ENCODE data around the gene HIVEP1. TPM values are rescaled to one million over a fixed set of nuclear protein-coding genes. Genes with fewer than 3 reads are reported as not detected.

Gene HIVEP1
- total RNA-seq, 1 experiment from 2014 or later, result 16.7 TPM

DNA sequence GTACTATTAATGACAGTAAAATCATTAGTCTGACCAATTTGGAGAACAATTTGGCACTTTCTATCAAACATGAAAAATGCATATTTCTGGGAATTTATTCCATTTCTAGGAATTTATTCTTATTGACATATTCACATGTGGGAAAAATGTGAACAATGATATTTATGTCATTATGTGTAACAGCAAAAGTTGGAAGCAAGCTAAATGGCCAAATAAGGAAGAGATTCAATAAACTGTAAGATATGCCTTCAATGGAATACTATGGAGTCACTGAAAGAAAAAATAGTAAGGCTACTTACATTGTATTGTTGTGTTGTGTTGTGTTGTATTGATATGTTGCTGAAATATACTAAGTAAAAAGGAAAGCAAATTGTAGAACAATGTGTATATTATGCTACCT lies 177.5 kb downstream of the HIVEP1 start:
- Histone ChIP-seq H3K27me3 (ENCODE audit: control insufficient read depth, insufficient read depth, low read length) (no peaks in the 10 kb centered on the region), H3K36me3 (ENCODE audit: control insufficient read depth, insufficient read depth, low read length) (no peaks in the 10 kb centered on the region), H3K27ac (ENCODE audit: low read length) (no peak overlapping the region), H3K4me3 (ENCODE audit: low read depth in 2 of 2, low read length in 2 of 2) (no peak overlapping the region), H3K9me3 (ENCODE audit: control insufficient read depth, insufficient read depth, low read depth, low read length) (no peaks in the 10 kb centered on the region), H3K4me1 (ENCODE audit: control insufficient read depth, insufficient read depth, low read length) (no peaks in the 10 kb centered on the region)
- no peak for DNase-seq (ENCODE audit: low read depth, low spot score)
- no TSS peak for BruUV-seq (replicated peaks)
- ChIA-PET POLR2A (no interaction called here), CTCF (no interaction called here)
- TF ChIP-seq CTCF (IDR thresholded peaks at IDR 0.05), result no peak
- TF ChIP-seq POLR2AphosphoS5 (IDR thresholded peaks at IDR 0.05; ENCODE audit: low read depth, low read length), result no peak
- TF ChIP-seq, protein P1, sequence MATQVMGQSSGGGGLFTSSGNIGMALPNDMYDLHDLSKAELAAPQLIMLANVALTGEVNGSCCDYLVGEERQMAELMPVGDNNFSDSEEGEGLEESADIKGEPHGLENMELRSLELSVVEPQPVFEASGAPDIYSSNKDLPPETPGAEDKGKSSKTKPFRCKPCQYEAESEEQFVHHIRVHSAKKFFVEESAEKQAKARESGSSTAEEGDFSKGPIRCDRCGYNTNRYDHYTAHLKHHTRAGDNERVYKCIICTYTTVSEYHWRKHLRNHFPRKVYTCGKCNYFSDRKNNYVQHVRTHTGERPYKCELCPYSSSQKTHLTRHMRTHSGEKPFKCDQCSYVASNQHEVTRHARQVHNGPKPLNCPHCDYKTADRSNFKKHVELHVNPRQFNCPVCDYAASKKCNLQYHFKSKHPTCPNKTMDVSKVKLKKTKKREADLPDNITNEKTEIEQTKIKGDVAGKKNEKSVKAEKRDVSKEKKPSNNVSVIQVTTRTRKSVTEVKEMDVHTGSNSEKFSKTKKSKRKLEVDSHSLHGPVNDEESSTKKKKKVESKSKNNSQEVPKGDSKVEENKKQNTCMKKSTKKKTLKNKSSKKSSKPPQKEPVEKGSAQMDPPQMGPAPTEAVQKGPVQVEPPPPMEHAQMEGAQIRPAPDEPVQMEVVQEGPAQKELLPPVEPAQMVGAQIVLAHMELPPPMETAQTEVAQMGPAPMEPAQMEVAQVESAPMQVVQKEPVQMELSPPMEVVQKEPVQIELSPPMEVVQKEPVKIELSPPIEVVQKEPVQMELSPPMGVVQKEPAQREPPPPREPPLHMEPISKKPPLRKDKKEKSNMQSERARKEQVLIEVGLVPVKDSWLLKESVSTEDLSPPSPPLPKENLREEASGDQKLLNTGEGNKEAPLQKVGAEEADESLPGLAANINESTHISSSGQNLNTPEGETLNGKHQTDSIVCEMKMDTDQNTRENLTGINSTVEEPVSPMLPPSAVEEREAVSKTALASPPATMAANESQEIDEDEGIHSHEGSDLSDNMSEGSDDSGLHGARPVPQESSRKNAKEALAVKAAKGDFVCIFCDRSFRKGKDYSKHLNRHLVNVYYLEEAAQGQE (IDR thresholded peaks at IDR 0.05; ENCODE audit: insufficient read depth in 1 of 2, low read depth in 2 of 2, low read length in 1 of 2), result no peak
- TF ChIP-seq TCF7L2 (IDR thresholded peaks at IDR 0.05; ENCODE audit: low read depth, low read length), result no peak
- intact Hi-C loops (cut with micrococcal nuclease; ENCODE audit: unreplicated experiment) (no loop called here), in situ Hi-C loops (cut with HindIII; ENCODE audit: low pct_unique_long_range_greater_than_20kb, low sequenced_read_pairs) (no loop called here)
- no peak for ATAC-seq

- no peak overlapping the region for H3K27ac ChIP-seq (ENCODE audit: low read length)
- in situ Hi-C loops (cut with HindIII; ENCODE audit: low pct_unique_long_range_greater_than_20kb, low sequenced_read_pairs), result no loop called here
- CTCF ChIA-PET, result no interaction called here
- H3K4me1 ChIP-seq (ENCODE audit: control insufficient read depth, insufficient read depth, low read length), result no peaks in the 10 kb centered on the region
- intact Hi-C loops (cut with micrococcal nuclease; ENCODE audit: unreplicated experiment), result no loop called here
- H3K27me3 ChIP-seq (ENCODE audit: control insufficient read depth, insufficient read depth, low read length), result no peaks in the 10 kb centered on the region
- TF ChIP-seq SIN3A (IDR thresholded peaks at IDR 0.05; ENCODE audit: borderline replicate concordance, insufficient read depth, low read depth, low read length), result no peak
- TF ChIP-seq CTCF (IDR thresholded peaks at IDR 0.05), result no peak
- TF ChIP-seq TCF7L2 (IDR thresholded peaks at IDR 0.05; ENCODE audit: low read depth, low read length), result no peak
- TF ChIP-seq, protein P1 (IDR thresholded peaks at IDR 0.05; ENCODE audit: insufficient read depth in 1 of 2, low read depth in 2 of 2, low read length in 1 of 2), result no peak
- DNase-seq (ENCODE audit: low read depth, low spot score) (no peak), ATAC-seq (no peak)
- POLR2A ChIA-PET, result no interaction called here
- no TSS peak for BruUV-seq (replicated peaks)
- H3K4me3 ChIP-seq (ENCODE audit: low read depth in 2 of 2, low read length in 2 of 2), result no peak overlapping the region
- no peaks in the 10 kb centered on the region for H3K36me3 ChIP-seq (ENCODE audit: control insufficient read depth, insufficient read depth, low read length)
- H3K9me3 ChIP-seq (ENCODE audit: control insufficient read depth, insufficient read depth, low read depth, low read length), result no peaks in the 10 kb centered on the region
Observed at GRCh38 chr6:12190252-12190651, 178.1 kb downstream of the HIVEP1 start.

All from Panc1 (cell line).